RWPE1 (cell line): ENCODE results near the gene GLRX3.

Experiments used
- CTCF ChIA-PET: fragments of 350-600 bp; sonication (Branson Sonifier 250); formaldehyde crosslinking; extraction: SDS; loops from one replicate; lab custom pipeline; 2021; lab: Yijun Ruan, JAX
- POLR2A ChIA-PET: fragments of 400-600 bp; formaldehyde crosslinking; extraction: SDS; loops from one replicate; lab custom pipeline; 2020; ENCODE audit warnings: antibody characterized with exemption; ENCODE audit not compliant: low non-redundant PET; lab: Yijun Ruan, JAX
- DNase-seq: peaks from one replicate; pipeline ENCODE4 v3.0.0; 2012; ENCODE audit warnings: low spot score
- H3K27ac ChIP-seq: fragments of 450-650 bp; 2 replicates; pipeline ENCODE4 v1.5.1; 2017
- CTCF ChIP-seq: fragments of 450-650 bp; conservative IDR thresholded peaks from 2 replicates; pipeline ENCODE4 v1.5.1; 2017; ENCODE audit warnings: low read depth, mild to moderate bottlenecking

Gene GLRX3

GRCh38 chr10:130127364-130128061, 8.7 kb upstream of the GLRX3 start:
- DNase-seq: peak; percentile 85
- ChIA-PET CTCF (interaction anchor here (0.5 to 2.2 kb wide), 19 partner anchors 9 to 1659 kb away, joined by 3 to 10 read pairs (median 3); partner anchors contain the start of genes C10orf143 and GLRX3), POLR2A (interaction anchor here (0.6 to 0.7 kb wide), 3 partner anchors 17 to 238 kb away, joined by 5 to 6 read pairs (median 5); partner anchors contain the start of gene C10orf143)
- no peak overlapping the region for H3K27ac ChIP-seq
- TF ChIP-seq CTCF: peak; percentile 87

GRCh38 chr10:130128062-130128781, 8.0 kb upstream of the GLRX3 start:
- no peak overlapping the region for H3K27ac ChIP-seq
- TF ChIP-seq CTCF: peak; percentile 56; the same call in 1 of the 2 replicates
- POLR2A ChIA-PET: no interaction called here
- DNase-seq: no peak
- CTCF ChIA-PET: interaction anchor here (0.6 to 2.2 kb wide), 15 partner anchors 9 to 1406 kb away, joined by 3 to 5 read pairs (median 3); partner anchors contain the start of gene C10orf143

GRCh38 chr10:130128922-130129321, 7.3 kb upstream of the GLRX3 start:
- CTCF ChIA-PET: interaction anchor here (0.8 to 1.6 kb wide), 3 partner anchors 11 to 684 kb away, joined by 3 read pairs; no protein-coding TSS in a partner anchor
- DNase-seq: no peak
- POLR2A ChIA-PET: no interaction called here
- no peak overlapping the region for H3K27ac ChIP-seq
- no peak for TF ChIP-seq CTCF

GRCh38 chr10:130135676-130136225, 440 bp upstream of the GLRX3 start:
- ChIA-PET POLR2A (interaction anchor here (3.2 kb wide), 1 partner anchor 25 kb away, joined by 42 read pairs; the partner anchor contains the start of gene C10orf143), CTCF (interaction anchor here (0.5 to 1.0 kb wide), 2 partner anchors 14 to 26 kb away, joined by 4 to 6 read pairs; partner anchors contain the start of gene C10orf143)
- peak overlapping the region; percentile 94 for H3K27ac ChIP-seq
- no peak for TF ChIP-seq CTCF
- no peak for DNase-seq

GRCh38 chr10:130137090-130137448, 878 bp downstream of the GLRX3 start:
- POLR2A ChIA-PET: interaction anchor here (3.2 kb wide), 1 partner anchor 26 kb away, joined by 42 read pairs; the partner anchor contains the start of gene C10orf143
- TF ChIP-seq CTCF: no peak
- CTCF ChIA-PET: interaction anchor here (0.9 to 1.0 kb wide), 3 partner anchors 9 to 168 kb away, joined by 3 to 5 read pairs (median 3); no protein-coding TSS in a partner anchor
- peak overlapping the region; percentile 94 for H3K27ac ChIP-seq
- DNase-seq: peak; percentile 28
